ENCODE measurements around the gene COL3A1.

Gene COL3A1

DNA sequence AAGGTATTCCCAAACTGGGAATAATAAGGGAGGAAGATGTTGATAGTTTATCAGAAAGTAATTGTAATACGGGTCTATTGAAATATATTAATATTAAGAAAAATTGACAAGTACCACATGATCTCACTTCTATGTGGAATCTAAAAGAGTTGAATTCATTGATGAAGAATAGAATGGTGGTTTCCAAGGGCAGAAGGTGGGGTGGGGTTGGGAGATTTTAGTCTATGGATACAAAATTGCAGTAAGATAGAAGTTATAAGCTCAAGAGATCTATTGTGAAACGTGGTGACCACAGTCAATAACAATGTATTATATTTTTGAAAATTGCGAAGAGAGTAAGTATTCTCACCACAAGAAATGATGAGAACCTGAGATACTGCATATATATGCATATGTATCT, 38.9 kb downstream of the COL3A1 start:
- H3K27ac ChIP-seq (ENCODE audit: low read depth, low read length), result no peak overlapping the region
- H3K4me1 ChIP-seq (ENCODE audit: control insufficient read depth in 5 of 5, insufficient read depth in 5 of 5, low read length in 5 of 5), result peaks cover 0 to 7% (median 3%) of the 10 kb centered on the region in 5 donors
- peaks cover 27 to 39% (median 33%) of the 10 kb centered on the region in 5 donors for H3K36me3 ChIP-seq (ENCODE audit: control insufficient read depth in 5 of 5, insufficient read depth in 5 of 5, low read length in 5 of 5)
- no peak overlapping the region for H3K9ac ChIP-seq (ENCODE audit: low read length in 5 of 5)
- no peaks in the 10 kb centered on the region for H3K27me3 ChIP-seq (ENCODE audit: control insufficient read depth in 5 of 5, insufficient read depth in 4 of 5, low read length in 5 of 5)
- H3K4me3 ChIP-seq (ENCODE audit: low read depth in 1 of 5, low read length in 5 of 5), result no peak overlapping the region
- no peaks in the 10 kb centered on the region for H3K9me3 ChIP-seq (ENCODE audit: control insufficient read depth in 5 of 5, low read length in 5 of 5)

DNA sequence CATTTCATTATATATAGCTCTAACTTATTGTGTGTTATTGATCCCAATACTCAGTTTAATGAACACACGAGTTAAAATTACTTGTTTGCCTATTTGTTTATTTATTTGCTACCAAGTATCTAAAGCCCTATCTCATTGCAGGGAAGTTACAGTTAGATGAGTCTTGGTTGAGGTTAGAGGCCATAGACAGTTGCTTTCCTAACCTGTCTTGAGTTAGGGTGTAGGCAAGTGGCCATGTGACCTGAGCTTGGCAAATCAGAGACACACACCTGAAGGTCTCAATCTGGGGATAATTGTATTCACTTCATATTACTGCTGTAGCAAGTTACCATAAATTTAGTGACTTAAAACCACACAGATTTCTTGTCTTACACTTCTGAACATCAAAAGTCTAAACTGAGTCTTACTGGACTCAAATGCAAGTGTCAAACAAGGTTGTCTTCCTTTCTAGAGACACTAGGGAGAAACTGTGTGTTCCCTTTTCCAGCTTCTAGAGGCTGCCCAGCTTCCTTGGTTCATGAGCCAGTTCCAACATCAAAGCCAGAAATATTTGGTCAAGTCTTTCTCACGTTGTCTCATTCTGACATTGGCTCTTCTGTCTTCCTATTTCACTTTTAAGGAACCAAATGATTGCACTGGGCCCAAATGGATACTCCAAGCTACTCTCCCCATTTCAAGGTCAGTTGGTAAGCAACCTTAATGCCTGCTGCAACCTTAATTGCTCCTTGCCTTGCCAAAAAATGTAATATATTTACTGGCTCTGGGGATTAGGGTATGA, 39.7 kb downstream of the COL3A1 start:
- H3K9ac ChIP-seq (ENCODE audit: low read length in 5 of 5), result no peak overlapping the region
- peak overlapping the region; percentile 63 for H3K27ac ChIP-seq (ENCODE audit: low read depth, low read length)
- H3K9me3 ChIP-seq (ENCODE audit: control insufficient read depth in 5 of 5, low read length in 5 of 5), result no peaks in the 10 kb centered on the region
- peaks cover 0 to 7% (median 3%) of the 10 kb centered on the region in 5 donors for H3K4me1 ChIP-seq (ENCODE audit: control insufficient read depth in 5 of 5, insufficient read depth in 5 of 5, low read length in 5 of 5)
- no peak overlapping the region for H3K4me3 ChIP-seq (ENCODE audit: low read depth in 1 of 5, low read length in 5 of 5)
- peaks cover 19 to 31% (median 25%) of the 10 kb centered on the region in 5 donors for H3K36me3 ChIP-seq (ENCODE audit: control insufficient read depth in 5 of 5, insufficient read depth in 5 of 5, low read length in 5 of 5)
- H3K27me3 ChIP-seq (ENCODE audit: control insufficient read depth in 5 of 5, insufficient read depth in 4 of 5, low read length in 5 of 5), result no peaks in the 10 kb centered on the region

DNA sequence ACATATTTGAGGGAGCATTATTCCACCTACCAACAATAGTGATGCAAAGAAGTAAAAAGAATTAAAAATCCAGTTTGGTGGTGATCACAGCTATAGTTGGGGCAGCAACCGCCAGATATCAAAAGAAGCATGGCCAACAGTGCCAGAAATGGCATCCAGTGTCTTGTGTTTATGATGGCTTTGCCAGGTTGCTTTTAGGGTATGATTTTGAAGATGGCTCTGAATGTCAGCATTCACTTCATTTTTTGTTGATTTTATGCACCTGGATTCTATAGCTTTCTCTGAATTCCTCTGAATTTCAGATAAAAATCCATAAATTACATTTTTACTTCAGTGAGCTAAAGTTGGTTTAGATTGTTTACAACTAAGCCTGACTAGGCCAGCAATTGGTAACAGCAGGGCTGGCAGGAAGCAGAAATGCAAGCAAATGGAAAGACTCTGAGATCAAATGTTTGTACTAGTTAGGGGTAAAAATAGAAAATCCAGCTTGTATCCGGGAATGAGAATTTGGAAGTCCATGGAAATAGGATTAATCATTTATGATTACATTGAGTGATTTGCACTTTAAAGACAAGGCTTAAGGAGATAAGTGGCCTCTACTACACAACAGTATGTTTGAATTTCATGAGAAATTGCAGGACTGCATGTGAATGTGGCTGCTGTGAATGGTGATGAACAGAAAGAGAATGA, 40.4 kb downstream of the COL3A1 start:
- H3K27me3 ChIP-seq (ENCODE audit: control insufficient read depth in 5 of 5, insufficient read depth in 4 of 5, low read length in 5 of 5), result no peaks in the 10 kb centered on the region
- H3K36me3 ChIP-seq (ENCODE audit: control insufficient read depth in 5 of 5, insufficient read depth in 5 of 5, low read length in 5 of 5), result peaks cover 17 to 27% (median 21%) of the 10 kb centered on the region in 5 donors
- peak overlapping the region; percentile 50 for H3K27ac ChIP-seq (ENCODE audit: low read depth, low read length)
- no peak overlapping the region for H3K9ac ChIP-seq (ENCODE audit: low read length in 5 of 5)
- peaks cover 0 to 7% (median 3%) of the 10 kb centered on the region in 5 donors for H3K4me1 ChIP-seq (ENCODE audit: control insufficient read depth in 5 of 5, insufficient read depth in 5 of 5, low read length in 5 of 5)
- no peak overlapping the region for H3K4me3 ChIP-seq (ENCODE audit: low read depth in 1 of 5, low read length in 5 of 5)
- H3K9me3 ChIP-seq (ENCODE audit: control insufficient read depth in 5 of 5, low read length in 5 of 5), result no peaks in the 10 kb centered on the region

DNA sequence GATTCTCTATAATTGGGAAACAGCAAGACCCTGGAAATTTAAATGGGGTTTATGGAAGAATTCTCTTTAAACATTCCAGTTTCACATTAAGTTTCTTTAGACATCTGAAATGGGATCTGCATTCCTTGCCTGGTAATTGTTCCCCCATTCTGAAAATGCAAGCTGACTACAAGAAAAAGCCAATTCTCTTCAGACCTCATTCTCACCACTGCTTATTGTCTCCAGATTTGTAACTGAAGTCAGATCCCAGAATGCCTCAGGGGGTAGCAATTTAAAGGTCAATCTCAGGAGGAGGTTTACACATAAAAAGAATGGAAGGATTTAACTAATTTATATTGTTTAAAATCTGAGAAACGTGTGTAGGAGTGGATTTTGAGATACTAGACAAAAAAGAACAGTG, 41.2 kb downstream of the COL3A1 start:
- Histone ChIP-seq H3K9me3 (ENCODE audit: control insufficient read depth in 5 of 5, low read length in 5 of 5) (no peaks in the 10 kb centered on the region), H3K27ac (ENCODE audit: low read depth, low read length) (no peak overlapping the region), H3K27me3 (ENCODE audit: control insufficient read depth in 5 of 5, insufficient read depth in 4 of 5, low read length in 5 of 5) (no peaks in the 10 kb centered on the region), H3K4me3 (ENCODE audit: low read depth in 1 of 5, low read length in 5 of 5) (no peak overlapping the region), H3K9ac (ENCODE audit: low read length in 5 of 5) (no peak overlapping the region), H3K4me1 (ENCODE audit: control insufficient read depth in 5 of 5, insufficient read depth in 5 of 5, low read length in 5 of 5) (peaks cover 0 to 9% (median 5%) of the 10 kb centered on the region in 5 donors), H3K36me3 (ENCODE audit: control insufficient read depth in 5 of 5, insufficient read depth in 5 of 5, low read length in 5 of 5) (peaks cover 10 to 19% (median 15%) of the 10 kb centered on the region in 5 donors)

DNA sequence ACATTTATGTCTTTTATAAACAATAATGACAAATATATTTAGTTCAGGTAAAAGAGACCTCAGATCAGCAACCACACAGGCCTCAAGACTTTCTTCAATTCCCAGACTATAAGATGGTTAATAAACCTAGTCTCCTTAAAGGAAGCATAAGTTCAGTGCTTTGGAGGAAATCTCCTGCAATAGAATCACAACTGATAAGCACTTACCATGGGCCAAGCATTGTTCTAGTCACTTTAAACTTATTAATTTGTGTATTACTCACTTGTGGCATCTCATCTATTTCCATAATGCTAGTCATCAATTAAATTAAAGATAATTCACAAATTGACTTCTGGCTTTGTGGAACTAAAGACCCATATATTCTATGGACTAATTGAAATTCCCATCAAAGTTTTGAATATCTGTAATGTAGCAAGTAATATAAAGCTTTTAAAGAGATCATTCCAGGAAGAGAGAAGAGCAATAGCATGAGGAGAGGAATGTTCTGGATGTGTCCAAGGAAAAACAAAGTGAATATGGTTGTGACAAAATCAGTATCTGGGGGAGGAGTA, 42.2 kb downstream of the COL3A1 start:
- H3K9ac ChIP-seq (ENCODE audit: low read length in 5 of 5), result no peak overlapping the region
- no peak overlapping the region for H3K4me3 ChIP-seq (ENCODE audit: low read depth in 1 of 5, low read length in 5 of 5)
- no peaks in the 10 kb centered on the region for H3K27me3 ChIP-seq (ENCODE audit: control insufficient read depth in 5 of 5, insufficient read depth in 4 of 5, low read length in 5 of 5)
- peaks cover 0 to 15% (median 7%) of the 10 kb centered on the region in 5 donors for H3K4me1 ChIP-seq (ENCODE audit: control insufficient read depth in 5 of 5, insufficient read depth in 5 of 5, low read length in 5 of 5)
- peaks cover 3 to 11% (median 6%) of the 10 kb centered on the region in 5 donors for H3K36me3 ChIP-seq (ENCODE audit: control insufficient read depth in 5 of 5, insufficient read depth in 5 of 5, low read length in 5 of 5)
- no peaks in the 10 kb centered on the region for H3K9me3 ChIP-seq (ENCODE audit: control insufficient read depth in 5 of 5, low read length in 5 of 5)
- H3K27ac ChIP-seq (ENCODE audit: low read depth, low read length), result peak overlapping the region; percentile 7

DNA sequence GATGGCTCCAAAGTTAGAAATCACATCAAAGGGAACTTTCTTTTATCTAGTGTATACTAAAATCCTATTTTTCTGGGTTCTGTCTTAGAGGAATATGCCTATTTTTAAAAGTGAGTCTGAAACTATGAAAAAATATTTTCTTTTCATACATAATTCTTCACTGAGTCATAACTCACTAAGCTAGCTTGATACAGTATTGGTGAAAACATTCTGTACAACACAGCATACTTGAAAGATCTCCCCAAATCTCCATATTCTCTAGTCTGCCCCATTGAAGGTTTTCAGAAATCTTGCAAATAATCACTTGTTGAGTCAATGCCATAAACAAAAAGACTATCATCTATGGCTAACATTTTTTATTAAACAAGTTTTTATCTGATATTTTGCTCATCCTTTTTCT, 44.5 kb downstream of the COL3A1 start:
- Histone ChIP-seq H3K27ac (ENCODE audit: low read depth, low read length) (peak overlapping the region; percentile 91), H3K4me3 (ENCODE audit: low read depth in 1 of 5, low read length in 5 of 5) (no peak overlapping the region), H3K9me3 (ENCODE audit: control insufficient read depth in 5 of 5, low read length in 5 of 5) (no peaks in the 10 kb centered on the region), H3K9ac (ENCODE audit: low read length in 5 of 5) (no peak overlapping the region), H3K36me3 (ENCODE audit: control insufficient read depth in 5 of 5, insufficient read depth in 5 of 5, low read length in 5 of 5) (no peaks in the 10 kb centered on the region), H3K27me3 (ENCODE audit: control insufficient read depth in 5 of 5, insufficient read depth in 4 of 5, low read length in 5 of 5) (no peaks in the 10 kb centered on the region), H3K4me1 (ENCODE audit: control insufficient read depth in 5 of 5, insufficient read depth in 5 of 5, low read length in 5 of 5) (peaks cover 0 to 27% (median 7%) of the 10 kb centered on the region in 5 donors)

DNA sequence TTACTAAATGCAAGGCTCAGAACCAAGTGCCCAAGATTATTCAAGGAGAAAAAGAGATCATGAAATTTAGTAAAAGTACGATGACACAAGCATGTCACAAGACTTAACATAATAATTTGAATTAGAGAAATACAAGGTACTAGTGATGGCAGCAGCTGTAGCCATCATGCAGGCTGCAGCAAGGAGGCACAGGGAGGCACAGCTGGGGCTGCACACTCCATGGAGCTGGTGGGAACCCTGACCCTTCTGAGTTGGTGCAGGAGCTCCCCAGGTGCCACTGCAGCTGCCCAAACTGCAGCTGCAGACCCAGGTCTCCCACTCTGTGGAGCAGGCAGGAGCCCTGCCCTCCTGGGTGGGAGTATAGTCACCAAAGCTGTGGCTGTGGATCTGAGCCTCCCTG, 46.0 kb downstream of the COL3A1 start:
- H3K4me1 ChIP-seq (ENCODE audit: control insufficient read depth in 5 of 5, insufficient read depth in 5 of 5, low read length in 5 of 5), result peaks cover 0 to 36% (median 5%) of the 10 kb centered on the region in 5 donors
- H3K36me3 ChIP-seq (ENCODE audit: control insufficient read depth in 5 of 5, insufficient read depth in 5 of 5, low read length in 5 of 5), result no peaks in the 10 kb centered on the region
- no peak overlapping the region for H3K4me3 ChIP-seq (ENCODE audit: low read depth in 1 of 5, low read length in 5 of 5)
- H3K9me3 ChIP-seq (ENCODE audit: control insufficient read depth in 5 of 5, low read length in 5 of 5), result no peaks in the 10 kb centered on the region
- H3K27ac ChIP-seq (ENCODE audit: low read depth, low read length), result peak overlapping the region; percentile 91
- H3K9ac ChIP-seq (ENCODE audit: low read length in 5 of 5), result no peak overlapping the region
- no peaks in the 10 kb centered on the region for H3K27me3 ChIP-seq (ENCODE audit: control insufficient read depth in 5 of 5, insufficient read depth in 4 of 5, low read length in 5 of 5)

DNA sequence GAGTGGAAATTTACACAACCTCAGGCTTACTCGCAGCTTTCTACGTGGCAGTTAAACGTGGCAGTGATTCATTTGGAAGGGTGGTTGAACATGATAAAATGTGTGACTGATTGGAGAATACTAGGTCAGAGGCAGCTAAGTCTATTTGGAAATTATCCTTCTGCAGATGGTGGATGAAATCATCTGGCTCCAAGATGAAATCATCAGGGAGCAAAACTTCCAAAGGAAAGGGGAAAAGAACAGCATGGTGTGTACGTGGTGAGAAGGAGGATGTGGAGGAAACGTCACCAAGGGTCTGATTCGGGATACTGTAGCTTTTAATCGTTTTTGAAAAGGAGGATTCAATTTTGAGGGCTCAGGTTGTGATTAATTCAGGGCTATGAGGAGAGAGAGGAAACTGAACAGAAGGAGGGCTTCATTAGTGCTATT, 47.9 kb downstream of the COL3A1 start:
- Histone ChIP-seq H3K36me3 (ENCODE audit: control insufficient read depth in 5 of 5, insufficient read depth in 5 of 5, low read length in 5 of 5) (no peaks in the 10 kb centered on the region), H3K4me3 (ENCODE audit: low read depth in 1 of 5, low read length in 5 of 5) (no peak overlapping the region), H3K9me3 (ENCODE audit: control insufficient read depth in 5 of 5, low read length in 5 of 5) (no peaks in the 10 kb centered on the region), H3K27ac (ENCODE audit: low read depth, low read length) (peak overlapping the region; percentile 91), H3K27me3 (ENCODE audit: control insufficient read depth in 5 of 5, insufficient read depth in 4 of 5, low read length in 5 of 5) (no peaks in the 10 kb centered on the region), H3K4me1 (ENCODE audit: control insufficient read depth in 5 of 5, insufficient read depth in 5 of 5, low read length in 5 of 5) (peaks cover 2 to 41% (median 10%) of the 10 kb centered on the region in 5 donors), H3K9ac (ENCODE audit: low read length in 5 of 5) (peak overlapping the region in 2 of 5 donors; percentile 55 to 58)

DNA sequence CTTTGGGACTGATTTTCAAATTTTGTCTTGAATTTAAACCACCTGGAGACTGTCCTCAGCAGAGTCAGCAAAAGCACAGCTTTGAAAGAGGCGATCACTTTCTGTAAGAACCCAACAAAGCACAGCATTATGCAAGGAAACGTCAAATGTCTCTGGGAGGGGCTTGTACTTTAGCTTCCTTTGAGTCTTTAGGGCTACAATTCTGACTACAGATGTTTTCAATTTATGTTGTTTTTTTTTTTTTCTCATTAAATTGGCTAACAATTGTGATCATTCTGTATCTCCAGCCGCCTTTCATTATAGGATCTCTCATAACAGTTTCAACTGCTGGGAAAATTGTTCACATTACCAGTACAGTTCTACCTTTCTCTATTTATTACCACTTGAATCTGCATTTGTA, 48.3 kb downstream of the COL3A1 start:
- H3K9ac ChIP-seq (ENCODE audit: low read length in 5 of 5), result peak overlapping the region in 1 of 5 donors; percentile 58
- H3K4me3 ChIP-seq (ENCODE audit: low read depth in 1 of 5, low read length in 5 of 5), result no peak overlapping the region
- no peaks in the 10 kb centered on the region for H3K27me3 ChIP-seq (ENCODE audit: control insufficient read depth in 5 of 5, insufficient read depth in 4 of 5, low read length in 5 of 5)
- H3K4me1 ChIP-seq (ENCODE audit: control insufficient read depth in 5 of 5, insufficient read depth in 5 of 5, low read length in 5 of 5), result peaks cover 2 to 41% (median 10%) of the 10 kb centered on the region in 5 donors
- H3K9me3 ChIP-seq (ENCODE audit: control insufficient read depth in 5 of 5, low read length in 5 of 5), result no peaks in the 10 kb centered on the region
- peak overlapping the region; percentile 91 for H3K27ac ChIP-seq (ENCODE audit: low read depth, low read length)
- H3K36me3 ChIP-seq (ENCODE audit: control insufficient read depth in 5 of 5, insufficient read depth in 5 of 5, low read length in 5 of 5), result no peaks in the 10 kb centered on the region
